IPS-NIHi11 (cell line): ENCODE data around the gene EMC10.
A peak's percentile ranks its signal among the peaks of the same experiment; 100 is the strongest.
"Not testable (repeated sequence)": the region's sequence is repeated elsewhere in the genome, so short reads cannot be mapped to it uniquely, and the experiment has no call there.

Experiments
- DNase-seq: peaks from one replicate; pipeline ENCODE4 v3.0.0; 2012; ENCODE audit warnings: mixed read lengths, low spot score

Gene EMC10

GRCh38 chr19:50476224-50476906 lies at the start of gene EMC10, which contains the start of gene GARIN5A:
Gene EMC10 (plus strand): TSS chr19:50476507. CDS start chr19:50476545, 38 bp downstream.
Gene GARIN5A (minus strand): TSS chr19:50476848. CDS start chr19:50476388, 460 bp downstream.
- peak; percentile 100 for DNase-seq

GRCh38 chr19:50427318-50427925 lies 48.9 kb upstream of the EMC10 start:
- no peak for DNase-seq

- DNase-seq, result no peak
Measured at GRCh38 chr19:50427997-50428425, 48.3 kb upstream of the EMC10 start.

GRCh38 chr19:50428772-50429463 lies 47.4 kb upstream of the EMC10 start:
- DNase-seq, result no peak

- DNase-seq, result no peak
Measured at GRCh38 chr19:50430888-50431342, 45.4 kb upstream of the EMC10 start.

- peak; percentile 92 for DNase-seq
Measured at GRCh38 chr19:50431343-50432220, 44.7 kb upstream of the EMC10 start.

- peak; percentile 60 for DNase-seq
Measured at GRCh38 chr19:50432221-50433028, 43.9 kb upstream of the EMC10 start, which contains the start of gene MYBPC2. Gene MYBPC2 (plus strand): TSS chr19:50432892. CDS start chr19:50432954, 62 bp downstream.

GRCh38 chr19:50433201-50434180 lies 42.8 kb upstream of the EMC10 start:
- no peak for DNase-seq

GRCh38 chr19:50434525-50434924 lies 41.8 kb upstream of the EMC10 start:
- DNase-seq, result no peak

GRCh38 chr19:50435221-50435620 lies 41.1 kb upstream of the EMC10 start:
- no peak for DNase-seq

- no peak for DNase-seq
Measured at GRCh38 chr19:50435627-50436026, 40.7 kb upstream of the EMC10 start.

GRCh38 chr19:50437862-50438449 lies 38.4 kb upstream of the EMC10 start:
- DNase-seq, result no peak

- not testable (repeated sequence) for DNase-seq
Measured at GRCh38 chr19:50439130-50439529, 37.2 kb upstream of the EMC10 start.

GRCh38 chr19:50444059-50444458 lies 32.2 kb upstream of the EMC10 start:
- no peak for DNase-seq

- DNase-seq, result no peak
Measured at GRCh38 chr19:50447053-50447452, 29.3 kb upstream of the EMC10 start.

GRCh38 chr19:50447750-50448149 lies 28.6 kb upstream of the EMC10 start:
- no peak for DNase-seq

- no peak for DNase-seq
Measured at GRCh38 chr19:50449236-50449899, 26.9 kb upstream of the EMC10 start.

GRCh38 chr19:50450369-50451222 lies 25.7 kb upstream of the EMC10 start:
- DNase-seq, result no peak
